GM20000 (cell line): ENCODE results near the gene PRL.

ENCODE experiments used
- DNase-seq: peaks from one replicate; pipeline ENCODE4 v3.0.0; 2012; ENCODE audit warnings: low spot score
- TF ChIP-seq, protein P1 (sequence below): IDR thresholded peaks from 2 replicates; pipeline ENCODE4 v1.5.1; 2012; ENCODE audit warnings: mild to moderate bottlenecking, control low read depth; ENCODE audit errors: extremely low read depth, missing control alignments

Gene PRL

DNA sequence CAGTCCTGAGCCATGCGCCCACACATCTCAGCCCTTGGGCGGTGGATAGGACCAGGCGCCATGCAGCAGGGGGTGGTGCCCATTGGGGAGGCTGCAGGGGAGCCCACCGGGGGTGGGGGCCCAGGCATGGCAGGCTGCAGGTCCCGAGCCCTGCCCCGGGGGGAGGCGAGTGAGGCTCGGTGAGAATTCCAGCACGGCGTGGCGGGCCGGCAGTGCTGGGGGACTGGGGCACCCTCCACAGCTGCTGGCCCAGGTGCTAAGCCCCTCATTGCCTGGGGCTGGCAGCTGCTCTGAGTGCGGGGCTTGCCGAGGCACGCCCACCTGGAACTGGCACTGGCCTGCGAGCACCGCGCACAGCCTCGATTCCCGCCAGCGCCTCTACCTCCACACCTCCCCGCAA lies 21.6 kb upstream of the PRL start:
- TF ChIP-seq, protein P1, sequence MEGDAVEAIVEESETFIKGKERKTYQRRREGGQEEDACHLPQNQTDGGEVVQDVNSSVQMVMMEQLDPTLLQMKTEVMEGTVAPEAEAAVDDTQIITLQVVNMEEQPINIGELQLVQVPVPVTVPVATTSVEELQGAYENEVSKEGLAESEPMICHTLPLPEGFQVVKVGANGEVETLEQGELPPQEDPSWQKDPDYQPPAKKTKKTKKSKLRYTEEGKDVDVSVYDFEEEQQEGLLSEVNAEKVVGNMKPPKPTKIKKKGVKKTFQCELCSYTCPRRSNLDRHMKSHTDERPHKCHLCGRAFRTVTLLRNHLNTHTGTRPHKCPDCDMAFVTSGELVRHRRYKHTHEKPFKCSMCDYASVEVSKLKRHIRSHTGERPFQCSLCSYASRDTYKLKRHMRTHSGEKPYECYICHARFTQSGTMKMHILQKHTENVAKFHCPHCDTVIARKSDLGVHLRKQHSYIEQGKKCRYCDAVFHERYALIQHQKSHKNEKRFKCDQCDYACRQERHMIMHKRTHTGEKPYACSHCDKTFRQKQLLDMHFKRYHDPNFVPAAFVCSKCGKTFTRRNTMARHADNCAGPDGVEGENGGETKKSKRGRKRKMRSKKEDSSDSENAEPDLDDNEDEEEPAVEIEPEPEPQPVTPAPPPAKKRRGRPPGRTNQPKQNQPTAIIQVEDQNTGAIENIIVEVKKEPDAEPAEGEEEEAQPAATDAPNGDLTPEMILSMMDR: no peak
- DNase-seq: no peak

DNA sequence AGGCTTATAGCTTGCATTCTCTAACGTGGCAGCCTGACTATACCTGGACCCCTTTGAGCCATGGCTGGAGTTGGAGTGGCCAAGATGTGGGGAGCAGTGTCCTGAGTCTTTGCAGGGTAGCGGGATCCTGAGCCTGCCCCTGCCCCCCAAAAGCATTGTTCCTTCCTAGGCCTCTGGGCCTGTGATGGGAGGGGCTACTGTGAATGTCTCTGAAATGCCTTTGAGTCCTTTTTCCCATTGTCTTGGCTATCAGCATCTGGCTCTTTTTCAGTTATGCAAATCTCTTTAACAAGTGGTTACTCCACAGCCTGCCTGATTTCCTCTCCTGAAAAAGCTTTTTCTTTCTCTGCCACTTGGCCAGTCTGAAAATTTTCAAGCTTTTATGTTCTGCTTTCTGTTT lies 17.0 kb upstream of the PRL start:
- TF ChIP-seq, protein P1: no peak
- DNase-seq: no peak

DNA sequence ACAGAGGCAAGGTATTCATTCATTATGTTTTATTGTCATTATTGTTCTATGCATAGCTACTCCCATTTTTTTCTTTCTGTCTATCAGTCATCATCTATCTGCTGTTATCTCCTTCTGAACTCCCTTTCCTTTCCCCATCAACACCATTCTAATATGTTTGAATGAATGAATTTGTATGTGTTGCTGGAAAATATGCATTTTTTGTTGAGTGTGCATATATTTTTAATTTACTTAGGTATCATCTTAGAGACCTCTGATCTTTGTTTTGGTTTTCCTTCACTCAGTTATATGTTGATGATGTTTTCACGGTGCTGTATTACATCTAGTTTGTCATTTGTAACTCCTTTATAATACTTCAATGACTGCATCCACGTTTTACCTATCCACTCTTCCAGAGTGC lies 12.1 kb upstream of the PRL start:
- TF ChIP-seq, protein P1: no peak
- no peak for DNase-seq

DNA sequence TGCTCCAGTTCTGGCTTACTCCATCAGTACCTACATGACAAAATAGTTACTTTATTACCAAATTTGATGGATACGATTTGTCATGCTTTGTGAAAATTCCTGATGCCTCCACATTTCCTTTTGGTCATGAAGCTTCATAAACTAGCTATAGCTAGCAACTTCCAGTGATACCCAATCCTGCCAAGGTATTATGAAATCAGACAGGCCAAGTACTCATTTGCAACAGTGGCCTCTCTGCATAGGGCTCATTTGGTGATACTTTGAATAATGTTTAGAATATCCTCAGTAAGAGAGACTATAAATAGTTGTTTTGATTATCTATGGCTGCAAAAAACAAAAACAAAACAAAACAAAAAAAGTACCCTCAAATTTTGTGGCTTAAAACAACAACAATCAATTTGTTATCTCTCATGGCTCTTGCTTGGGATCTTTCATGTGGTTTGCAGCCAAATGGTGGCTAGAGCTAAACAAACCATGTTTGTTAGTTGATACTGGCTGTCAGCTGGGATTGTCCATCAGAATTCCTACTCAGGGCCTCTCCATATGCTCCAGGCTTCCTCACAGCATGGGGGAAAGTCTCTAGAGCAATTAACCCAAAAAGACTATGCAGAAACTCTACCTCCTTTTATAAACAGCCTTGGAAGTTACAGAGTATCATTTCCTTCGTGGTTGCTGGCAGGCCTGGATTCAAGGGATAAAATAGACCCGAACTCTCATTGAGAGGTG lies 10.1 kb upstream of the PRL start:
- TF ChIP-seq, protein P1: no peak
- no peak for DNase-seq

DNA sequence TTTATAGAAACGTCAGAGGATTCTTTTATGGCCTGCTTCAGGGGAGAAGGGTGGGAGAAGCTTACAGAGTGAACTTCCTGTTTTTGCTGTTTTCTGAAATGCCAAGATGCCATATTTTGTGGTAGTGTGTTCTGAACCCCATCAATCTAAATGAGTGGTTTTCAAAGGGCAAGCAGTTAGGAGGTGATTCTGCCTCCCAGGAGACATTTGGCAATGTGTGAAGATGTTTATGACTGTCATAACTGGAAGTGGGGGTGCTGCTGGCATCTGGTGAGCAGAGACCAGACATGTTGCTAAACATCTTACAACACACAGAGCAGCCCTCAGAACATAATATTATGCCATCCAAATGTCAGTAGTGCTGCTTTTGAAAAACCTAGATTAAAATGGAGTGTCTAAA lies 6.0 kb upstream of the PRL start:
- DNase-seq: no peak
- TF ChIP-seq, protein P1: no peak

DNA sequence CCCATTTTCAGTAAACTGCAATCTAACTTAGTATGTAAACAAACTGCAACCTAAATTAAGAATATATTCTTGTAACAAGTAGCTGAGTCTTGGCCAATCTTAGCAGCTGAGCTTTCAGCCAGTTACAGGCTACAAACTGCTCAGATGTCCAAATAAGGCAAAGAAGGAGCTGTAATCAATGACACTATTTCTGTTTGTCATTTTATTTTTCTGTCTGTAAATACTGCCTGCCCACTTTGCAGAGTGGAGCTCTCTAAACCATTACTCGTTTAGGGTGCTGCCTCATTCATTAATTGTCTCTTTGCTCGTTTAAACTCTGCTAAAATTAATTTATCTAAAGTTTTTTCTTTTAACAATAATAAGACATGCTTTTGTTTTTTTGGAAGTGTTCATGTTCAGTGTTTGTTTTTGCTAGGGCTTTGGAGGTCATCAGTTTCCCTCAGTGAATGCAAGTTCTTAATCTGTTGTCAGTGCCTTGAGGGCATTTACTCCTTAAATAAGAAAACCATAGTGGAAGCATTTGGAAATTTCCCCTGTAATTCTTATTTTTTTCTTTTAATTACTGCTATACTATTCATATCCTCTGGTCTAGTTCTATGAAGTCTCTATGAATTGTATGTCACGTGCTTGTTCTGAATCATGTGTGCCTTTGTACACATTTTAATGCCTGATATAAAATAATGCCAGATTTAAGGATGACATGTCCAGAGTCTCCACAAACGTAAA lies 3.6 kb upstream of the PRL start:
- TF ChIP-seq, protein P1: no peak
- DNase-seq: no peak

DNA sequence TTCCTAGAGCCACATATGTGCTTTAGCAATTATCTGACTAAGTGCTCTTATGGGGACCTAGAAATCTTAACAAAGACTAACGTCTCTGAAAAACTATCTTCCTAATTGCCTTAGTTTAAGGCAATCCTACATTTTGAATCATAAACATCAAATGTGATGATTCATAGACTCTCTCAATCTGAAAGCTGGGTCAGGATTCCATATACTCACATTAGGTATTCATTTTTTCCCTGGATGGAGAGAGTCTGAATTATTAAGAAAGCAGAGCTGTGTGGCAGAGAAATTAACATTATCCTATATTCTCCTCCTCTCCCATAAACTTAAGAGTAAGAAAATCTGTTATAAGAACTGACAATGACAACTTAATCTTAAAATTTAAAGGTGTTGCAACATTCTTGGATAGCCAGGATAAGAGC lies 1.6 kb upstream of the PRL start:
- TF ChIP-seq, protein P1: no peak
- no peak for DNase-seq
